ENCODE data around the gene NFE2L2.
A peak's percentile ranks its signal among the peaks of the same experiment; 100 is the strongest.
"Not testable (repeated sequence)": the region's sequence is repeated elsewhere in the genome, so short reads cannot be mapped to it uniquely, and the experiment has no call there.

The NFE2L2 gene

DNA sequence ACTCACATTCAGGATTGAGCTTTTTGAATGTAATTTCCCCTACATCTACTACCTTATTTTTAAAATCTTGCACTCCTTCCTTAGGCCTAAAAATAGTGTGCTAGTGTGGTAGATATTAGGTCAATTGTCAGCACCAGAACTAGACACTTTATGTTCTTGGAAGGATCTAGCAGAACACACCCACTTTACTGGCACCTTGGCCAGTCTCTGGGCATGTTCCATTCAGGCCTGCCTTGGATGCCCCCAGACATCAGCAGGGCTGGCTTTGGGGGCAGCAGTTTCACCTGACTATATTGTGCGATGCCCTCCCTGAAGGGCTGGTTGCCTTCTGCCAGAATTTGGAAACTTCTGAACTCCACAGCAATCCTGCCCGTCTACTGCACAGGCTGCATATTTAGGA lies 15.3 kb upstream of the NFE2L2 start:
- no peak for DNase-seq

DNA sequence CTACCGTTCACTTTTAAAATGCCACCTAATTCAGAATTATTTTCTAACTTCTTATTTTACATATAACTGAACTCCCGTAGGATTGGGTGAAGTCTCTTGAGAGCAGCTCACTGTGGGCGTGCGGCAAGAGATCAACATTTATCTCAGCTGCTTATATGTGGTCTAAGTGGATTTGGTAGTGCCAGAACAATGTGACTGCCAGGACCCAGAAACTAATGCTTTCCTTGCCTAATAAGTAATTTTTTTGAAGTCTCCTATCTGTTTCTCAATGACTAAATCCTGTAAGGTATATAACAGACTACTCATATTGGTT lies 11.2 kb upstream of the NFE2L2 start:
- DNase-seq: no peak

DNA sequence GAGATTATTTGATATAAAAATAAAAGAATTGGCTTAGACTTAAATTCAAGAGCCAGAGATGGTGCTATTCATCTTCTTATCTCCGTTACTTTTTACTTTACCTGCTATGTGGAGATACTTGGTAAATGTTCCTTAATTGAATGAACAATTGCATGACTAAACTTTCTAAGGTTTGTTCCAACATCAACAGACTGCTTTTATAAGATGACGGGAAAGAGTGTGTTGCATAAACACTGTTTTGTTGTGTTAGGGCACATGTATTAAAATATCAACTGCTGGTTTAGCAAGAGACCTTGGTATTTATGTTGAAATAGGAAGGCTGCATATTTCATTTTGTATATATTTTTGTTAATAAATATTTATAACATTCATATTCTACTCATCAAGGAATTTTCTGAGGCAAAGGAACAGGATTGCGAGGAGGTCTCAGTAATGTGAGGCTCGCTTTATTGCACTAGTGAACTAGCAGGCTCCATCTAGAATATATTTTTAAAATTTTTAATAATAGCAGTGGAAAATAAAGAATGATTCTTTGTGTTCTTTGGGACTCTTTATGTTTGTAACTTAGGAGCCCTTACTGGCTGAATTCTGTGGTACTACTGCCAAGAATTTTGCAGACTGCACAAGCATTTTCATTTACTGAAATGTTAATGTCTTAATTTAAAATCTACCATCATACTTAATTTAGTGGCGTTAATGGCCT lies 10.7 kb upstream of the NFE2L2 start:
- DNase-seq: no peak

DNA sequence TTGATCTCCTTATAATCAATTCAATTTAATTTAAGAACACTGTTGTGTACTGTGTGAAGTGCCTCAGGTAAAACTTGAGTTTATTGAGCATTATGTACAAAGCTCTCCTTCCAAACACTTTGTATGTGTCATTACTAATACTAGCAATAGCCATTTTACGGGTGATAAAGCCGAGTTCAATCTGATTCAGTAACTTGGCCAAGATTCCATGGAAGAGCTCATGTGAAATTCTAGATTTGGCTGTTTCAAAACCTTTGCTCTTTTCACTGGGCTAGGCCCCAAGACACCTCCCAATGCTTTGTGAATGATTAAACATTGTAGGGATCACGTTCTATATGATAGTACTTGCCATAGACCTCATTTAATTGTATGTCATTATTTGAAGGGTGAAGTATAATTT lies 8.9 kb upstream of the NFE2L2 start:
- DNase-seq: no peak

DNA sequence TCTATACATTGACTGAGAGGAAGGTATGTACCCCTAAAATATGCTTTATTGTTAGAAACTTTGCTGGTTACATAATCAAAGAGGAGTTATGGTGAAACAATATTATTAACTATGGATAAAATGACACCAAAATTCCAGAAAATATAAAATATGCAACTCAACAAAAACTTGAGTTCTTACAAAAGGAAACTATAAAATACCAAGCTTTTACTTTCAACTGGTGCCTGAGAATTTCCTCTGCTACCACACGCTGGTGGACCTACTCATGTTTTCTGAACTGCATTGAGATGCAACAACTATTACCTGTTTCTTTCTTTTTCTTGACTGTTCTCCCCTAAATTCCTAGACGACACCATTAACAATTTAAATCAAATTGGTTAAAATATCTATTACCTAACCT lies 8.2 kb upstream of the NFE2L2 start:
- DNase-seq: no peak

DNA sequence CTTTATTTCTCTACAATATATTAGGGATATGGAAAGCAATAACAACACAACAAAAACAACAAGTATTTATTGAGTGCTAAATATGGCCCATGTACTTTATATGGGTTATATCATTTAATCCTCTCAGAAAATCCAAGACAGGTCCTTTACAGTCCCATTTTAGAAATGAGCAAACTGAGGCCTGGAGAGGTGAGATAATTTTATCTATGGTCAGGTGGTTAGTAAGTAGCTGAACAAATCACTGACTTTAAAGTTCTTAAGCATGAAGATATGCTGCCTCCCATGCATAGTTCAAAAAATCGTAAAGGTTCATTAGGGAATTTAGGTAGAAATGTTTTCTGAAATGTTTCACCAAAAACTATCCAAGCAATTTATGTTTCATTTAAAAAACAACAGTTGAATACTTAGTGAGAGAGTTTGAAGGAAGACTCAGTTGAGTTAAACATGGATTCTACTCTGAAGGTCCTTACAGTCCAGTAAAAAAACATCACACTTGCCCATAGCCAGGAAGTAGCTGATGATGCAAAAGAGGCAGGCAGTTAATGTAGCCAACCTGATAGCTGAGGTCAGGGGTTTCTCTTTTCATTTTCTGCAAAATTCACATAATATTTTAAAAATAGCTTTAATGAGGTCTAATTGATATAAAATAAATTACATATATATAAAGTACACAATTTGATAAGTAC lies 7.6 kb upstream of the NFE2L2 start:
- no peak for DNase-seq

DNA sequence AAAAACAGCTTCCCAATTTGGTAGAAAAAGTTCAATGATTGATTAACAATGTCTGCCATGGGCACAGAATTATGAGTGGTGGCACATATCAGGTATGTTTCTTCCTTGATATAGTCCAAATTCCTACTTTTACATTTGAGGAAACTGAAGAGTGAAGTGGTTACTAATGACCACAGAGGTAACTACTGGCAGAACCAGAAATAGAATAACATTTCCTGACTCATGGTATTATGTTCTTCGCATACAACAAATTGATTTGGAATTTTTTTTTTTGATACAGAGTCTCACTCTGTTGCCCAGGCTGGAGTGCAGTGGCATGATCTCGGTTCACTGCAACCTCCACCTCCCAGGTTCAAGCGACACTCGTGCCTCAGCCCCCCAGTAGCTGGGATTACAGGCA lies 6.0 kb upstream of the NFE2L2 start:
- no peak for DNase-seq

DNA sequence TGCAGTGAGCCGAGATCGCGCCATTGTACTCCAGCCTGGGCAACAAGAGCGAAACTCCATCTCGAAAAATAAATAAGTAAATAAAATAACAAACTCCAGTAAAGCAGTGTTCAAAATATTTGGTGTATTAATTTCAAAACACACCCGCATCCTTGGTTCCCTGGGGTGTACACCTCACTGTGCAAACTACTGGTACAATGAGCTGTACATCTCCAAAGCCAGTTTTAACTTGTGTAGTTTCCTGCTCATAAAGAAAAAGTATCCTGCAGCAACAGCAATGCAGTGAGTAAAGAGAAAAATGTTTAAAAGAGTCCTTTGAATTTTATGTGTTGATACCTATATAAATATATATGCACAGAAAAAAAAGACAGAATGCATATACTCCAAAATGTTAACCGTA lies 4.4 kb upstream of the NFE2L2 start:
- no peak for DNase-seq

DNA sequence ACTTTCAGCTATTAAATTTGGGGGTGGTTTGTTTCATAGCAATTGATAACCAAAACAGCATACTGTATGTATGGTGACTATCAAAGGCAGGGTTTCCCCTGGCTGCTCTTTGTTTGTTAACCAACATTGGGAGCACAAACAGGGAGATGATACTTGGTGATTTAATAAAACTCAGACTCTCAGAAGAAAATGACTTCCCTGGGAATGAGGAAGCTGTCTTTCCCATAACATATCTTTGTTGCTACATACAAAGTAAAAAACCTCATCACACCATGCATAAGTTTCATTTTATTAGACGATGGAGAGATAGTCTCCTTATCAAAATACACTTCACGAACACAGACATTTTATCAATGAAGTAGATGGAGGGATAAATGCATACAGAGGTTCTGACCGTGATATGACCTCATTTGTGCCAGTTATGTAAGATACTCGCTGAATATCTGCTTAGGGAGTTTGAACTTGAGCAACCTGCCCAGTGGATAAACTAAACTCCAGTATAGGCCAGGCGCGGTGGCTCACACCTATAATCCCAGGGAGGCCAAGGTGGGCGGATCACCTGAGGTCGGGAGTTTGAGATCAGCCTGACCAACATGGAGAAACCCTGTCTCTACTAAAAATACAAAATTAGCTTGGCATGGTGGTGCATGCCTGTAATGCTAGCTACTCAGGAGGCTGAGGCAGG lies 3.8 kb upstream of the NFE2L2 start:
- no peak for DNase-seq

DNA sequence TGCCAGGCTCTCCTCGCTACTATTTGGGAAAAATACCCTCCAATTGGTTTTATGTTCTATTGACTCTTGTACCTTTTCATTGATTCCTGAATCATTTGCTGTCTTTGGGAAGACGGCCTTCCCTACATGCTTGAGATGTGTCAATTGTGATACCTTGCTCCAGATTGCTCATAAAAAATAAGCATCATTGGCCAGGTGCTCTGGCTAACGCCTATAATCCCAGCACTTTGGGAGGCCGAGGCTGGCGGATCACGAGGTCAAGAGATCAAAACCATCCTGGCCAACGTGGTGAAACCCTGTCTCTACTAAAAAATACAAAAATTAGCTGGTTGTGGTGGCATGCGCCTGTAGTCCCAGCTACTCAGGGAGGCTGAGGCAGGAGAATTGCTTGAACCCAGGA lies 2.4 kb upstream of the NFE2L2 start:
- DNase-seq: not testable (repeated sequence)

DNA sequence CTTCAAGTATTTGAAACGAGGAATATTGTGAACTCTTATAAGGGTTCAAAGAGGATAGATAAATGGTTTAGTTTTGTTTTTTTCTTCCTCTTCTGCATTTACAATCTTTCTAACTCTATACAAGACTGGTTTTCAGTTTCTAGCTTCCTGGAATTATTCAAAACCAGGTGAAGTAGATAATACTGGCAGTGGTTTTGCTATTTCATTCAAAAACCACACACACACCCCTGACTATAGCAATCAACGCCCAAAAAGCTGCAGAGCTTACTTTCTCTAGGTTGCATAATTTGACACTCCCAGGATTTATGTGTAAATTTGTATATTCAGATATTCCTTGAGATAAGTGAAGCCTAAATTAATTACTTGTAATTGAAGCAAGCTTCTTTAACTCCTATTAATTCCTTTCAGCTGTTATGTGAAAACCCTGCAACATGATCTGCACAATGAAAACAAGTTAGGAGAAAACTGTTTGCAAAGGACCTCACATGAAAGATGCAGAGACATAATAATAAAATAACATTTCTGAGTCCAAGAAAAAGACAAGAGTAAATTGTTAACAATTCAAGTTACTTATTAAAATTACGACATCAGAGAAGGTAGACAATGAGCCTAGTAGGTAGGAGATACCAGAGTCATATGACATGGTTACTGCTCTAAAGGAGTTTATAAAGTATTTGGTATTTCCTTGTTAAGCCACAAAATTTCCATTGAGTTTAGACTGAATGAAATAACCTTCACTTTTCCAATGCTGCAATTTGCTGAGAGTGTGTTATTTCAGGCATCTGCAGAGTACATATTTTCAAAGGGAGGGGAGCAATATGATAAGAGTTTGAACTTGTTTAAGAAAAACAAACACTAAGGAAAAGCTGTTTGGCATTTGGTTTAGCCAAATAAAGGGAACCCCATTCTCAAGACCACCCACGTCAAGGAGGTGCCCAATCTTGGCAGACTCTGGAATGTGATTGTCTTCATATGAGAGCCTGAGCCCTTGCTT lies 1.6 kb upstream of the NFE2L2 start:
- DNase-seq: no peak

DNA sequence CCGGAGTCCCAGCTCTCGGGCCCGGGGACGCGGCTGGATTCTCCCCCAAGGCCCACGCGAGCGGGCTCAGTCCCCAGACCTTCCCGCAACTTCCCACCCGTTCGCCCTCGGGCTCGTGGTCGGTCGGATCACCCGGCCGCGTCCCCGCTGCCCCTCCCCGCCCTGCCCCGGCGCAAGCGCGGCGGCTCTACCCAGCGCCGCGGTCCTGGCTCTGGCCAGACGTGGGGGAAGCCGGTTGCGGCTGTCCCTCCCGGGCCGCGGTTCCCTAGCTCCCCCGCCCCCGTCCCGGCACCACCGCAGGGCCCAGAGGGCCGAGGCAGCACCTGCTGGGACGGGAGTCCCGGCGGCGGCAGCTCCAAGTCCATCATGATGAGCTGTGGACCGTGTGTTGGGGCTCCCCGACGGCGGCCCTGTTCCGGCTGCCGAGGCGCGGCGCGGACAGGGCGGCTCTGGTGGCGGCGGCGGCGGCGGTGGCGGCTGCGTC lies 276 bp downstream of the NFE2L2 start:
- no peak for DNase-seq

DNA sequence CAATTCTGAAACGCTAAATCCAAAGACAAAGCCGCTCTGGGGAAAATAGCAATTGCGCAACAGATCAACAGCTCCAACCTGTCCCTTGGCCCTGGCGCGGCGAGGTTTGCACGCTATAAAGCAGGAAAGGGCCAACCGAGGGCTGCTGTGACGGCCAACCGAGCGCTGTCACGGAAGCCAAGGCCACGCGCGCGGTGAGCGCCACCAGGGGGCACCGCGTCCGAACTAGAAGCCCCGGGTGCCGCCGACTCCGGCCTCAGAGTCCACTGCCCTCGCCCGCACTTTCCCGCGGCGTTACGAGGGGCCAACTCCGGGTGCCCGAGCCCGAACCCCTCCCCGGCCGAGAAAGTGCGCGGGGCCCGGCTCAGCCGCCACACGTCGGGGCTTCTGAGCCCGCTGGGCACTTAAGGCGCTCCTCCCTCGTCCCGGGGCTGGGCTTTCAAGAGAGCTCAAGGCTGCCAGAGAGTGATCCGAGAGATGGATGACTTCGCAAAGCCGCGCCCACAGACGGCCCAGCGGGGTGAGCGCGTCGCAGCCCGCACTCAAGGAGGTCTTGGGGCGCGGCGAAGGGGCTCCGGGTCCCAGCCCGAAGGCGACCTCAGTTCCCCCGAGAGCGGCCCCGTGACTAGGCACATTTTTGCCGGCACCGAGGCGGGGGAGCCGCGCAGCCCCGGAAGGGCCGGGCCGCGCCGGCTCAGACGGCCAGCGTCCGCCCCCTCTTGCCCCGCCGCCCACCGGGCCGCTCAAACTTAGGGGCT lies 897 bp downstream of the NFE2L2 start:
- peak; percentile 96 for DNase-seq

DNA sequence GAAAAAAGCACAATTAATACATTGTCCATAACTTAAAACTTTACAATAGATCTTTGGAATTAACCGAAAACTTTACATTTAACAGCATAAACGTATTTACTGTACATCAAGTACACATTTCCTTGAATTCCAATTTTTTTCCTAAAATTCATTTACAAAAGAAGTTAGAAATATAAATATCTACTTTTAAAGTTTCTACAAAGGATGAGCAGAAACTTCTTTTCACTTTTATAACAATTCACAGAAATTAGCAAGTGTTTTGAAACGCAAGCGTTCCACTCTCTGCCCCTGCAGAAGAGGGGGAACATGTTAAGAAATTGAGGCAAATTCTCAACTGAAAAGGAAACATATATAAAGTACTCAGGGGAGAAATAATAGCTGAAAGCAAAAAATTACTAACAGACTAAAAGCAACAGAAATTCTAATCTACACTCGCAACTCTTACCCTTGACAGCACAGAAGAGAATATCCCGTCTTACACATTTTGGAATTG lies 1.5 kb downstream of the NFE2L2 start:
- DNase-seq: no peak

DNA sequence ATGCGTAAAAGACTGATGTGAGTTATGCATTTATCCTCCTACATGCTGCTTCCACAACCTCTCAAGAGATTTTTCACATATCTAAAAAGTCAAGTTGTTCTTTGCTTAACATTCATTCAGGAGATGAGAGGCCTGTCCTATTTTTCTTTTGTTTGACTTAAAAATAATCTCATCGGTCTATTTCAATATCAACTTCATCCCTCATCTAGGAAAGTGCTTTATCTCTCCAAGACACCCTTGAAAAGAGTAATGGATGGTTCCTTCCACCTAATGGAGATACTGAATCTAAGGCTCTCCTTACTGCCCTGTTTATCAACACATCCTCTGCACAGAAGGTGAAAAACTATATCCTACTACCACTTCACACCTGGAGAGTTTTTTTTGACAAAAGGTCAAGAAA lies 2.4 kb downstream of the NFE2L2 start:
- no peak for DNase-seq

DNA sequence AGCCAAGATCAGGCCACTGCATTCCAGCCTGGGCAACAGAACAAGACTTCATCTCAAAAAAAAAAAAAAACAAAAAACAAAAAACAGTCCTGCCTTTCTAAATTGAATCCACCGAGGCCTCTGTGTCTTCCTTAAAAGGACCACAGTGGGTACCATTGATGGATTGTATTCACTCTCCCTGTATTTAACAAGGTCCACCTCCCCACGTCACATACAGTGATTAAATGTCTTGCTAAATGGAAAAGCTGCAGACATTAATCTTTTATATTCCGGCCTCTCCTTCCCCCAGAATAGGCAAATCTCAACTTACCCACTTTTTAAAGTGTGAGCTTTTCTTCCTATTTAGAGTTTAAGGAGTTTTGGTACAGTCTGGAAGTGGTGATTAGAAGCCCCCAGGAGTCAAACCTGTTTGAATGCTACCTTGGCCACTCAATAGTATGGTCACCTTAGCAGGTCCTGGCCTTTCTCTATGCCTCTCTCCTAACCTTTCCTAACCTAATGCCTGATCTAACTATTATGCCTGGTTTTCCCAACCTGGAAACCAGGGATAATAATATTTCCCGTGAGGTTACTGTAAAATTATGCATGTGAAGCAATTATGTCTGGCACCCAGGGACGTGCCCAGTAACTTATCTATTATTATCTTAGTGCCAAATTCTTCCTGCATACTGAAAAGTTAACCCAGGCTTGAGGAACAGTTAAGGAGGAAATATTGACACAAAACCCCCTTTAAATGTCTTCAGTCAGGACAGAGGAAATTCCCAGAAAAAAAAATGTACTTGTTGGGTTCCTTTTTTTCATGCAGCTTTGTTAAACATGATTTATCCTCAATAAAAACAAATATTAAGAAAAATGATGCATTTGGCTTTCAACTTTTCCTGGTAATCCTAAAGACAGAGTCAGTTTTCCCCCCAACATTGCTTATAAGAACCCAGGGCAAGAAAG lies 3.1 kb downstream of the NFE2L2 start:
- DNase-seq: no peak

DNA sequence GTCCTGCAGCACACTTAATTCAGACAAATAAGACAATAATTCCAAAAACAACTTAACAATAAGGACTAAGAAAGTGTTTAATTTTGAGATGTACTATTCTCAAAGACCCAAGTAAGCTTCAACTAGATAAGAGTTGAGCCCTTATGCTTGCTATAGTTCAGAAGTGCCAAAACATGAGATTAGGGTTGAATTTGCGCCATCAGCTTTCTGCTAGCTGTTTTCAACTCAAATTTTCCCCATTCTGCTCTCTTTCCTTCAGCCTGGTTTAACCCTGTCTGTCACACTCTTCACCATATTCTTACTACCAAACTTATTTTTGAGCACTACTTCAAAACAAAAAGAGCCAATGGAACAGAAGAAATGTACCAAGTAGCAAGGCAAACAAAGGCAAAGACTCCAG lies 4.1 kb downstream of the NFE2L2 start:
- DNase-seq: no peak

DNA sequence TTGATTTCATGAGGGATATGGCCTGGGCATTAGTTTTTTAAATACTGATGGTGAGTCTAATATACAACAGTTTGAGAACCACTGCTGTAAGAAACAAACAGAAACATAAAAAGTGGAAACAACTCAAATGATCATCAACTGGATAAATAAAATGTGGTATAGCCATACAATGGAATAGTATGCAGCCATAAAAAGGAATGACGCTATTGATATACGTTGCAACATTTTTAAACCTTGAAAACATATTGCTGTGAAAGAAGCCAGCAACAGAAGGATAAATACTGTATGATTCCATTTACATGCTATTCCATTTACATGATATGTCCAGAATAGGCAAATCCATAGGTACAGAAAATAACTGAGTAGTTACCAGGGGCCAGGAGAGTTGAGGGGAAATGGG lies 6.5 kb downstream of the NFE2L2 start:
- DNase-seq: no peak

DNA sequence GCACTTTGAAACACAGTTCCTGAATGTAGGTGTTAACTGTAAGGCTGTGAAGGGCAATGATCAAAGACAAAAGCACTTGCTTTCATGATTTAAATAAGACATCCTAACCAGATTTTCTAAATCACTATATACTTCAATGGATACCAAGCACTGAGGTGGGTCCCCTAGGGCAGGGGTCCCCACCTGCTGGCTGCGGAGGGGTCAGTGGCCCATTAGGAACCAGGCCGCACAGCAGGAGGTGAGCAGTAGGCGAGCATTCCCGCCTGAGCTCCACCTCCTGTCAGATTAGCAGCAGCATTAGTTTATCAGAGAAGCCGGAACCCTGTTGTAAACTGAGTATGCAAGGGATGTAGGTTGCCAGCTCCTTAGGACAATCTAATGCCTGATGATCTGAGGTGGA lies 7.1 kb downstream of the NFE2L2 start:
- DNase-seq: no peak

DNA sequence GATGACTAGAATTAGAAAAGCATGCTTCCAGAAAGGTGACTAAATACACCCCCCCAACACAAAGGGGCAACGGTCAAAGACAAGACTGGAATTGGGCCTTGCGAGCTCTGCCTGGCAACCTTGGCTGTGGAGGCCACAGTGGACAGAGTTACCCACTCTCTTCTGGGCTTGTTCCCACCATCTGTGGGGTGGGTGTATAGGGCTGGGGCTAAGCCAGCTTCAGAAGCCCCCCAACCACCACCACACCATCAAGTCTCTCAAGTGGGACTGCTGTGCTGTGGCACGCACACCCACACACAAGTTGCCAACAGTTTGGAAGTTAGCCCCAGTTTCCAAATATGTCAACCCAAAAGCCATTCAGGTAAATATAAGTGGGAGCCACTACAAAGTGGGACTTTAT lies 7.8 kb downstream of the NFE2L2 start:
- DNase-seq: no peak

DNA sequence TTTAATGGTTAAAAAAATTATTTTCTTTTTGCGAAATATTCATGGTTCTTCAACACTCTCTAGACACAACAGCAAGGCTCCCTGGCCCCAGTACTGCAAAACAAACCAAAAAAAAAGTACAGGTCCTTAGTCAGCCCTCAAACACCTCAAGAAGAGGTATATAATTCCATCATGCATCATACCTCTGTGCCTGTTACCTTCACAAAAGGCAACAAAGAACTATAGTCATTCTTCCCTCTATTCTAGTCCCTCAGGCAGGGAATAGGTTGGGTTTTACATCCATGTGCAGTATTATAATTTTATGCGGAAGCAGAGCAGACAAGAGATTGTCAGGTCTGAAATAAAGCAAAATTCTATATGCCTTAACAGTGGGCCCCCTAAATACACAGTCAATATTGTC lies 8.5 kb downstream of the NFE2L2 start:
- no peak for DNase-seq

All from stimulated activated CD8-positive, alpha-beta memory T cell treated with anti-CD3 and anti-CD28 coated beads, Interleukin-4, amount 100 ng/mL, for 48 hours (primary cell).